NCI-H1092 (cell line): ENCODE measurements around the gene FARP1.
A peak's percentile ranks its signal among the peaks of the same experiment; 100 is the strongest.
"Not testable (repeated sequence)": the region's sequence is repeated elsewhere in the genome, so short reads cannot be mapped to it uniquely, and the experiment has no call there.

ENCODE experiments used
- DNase-seq: peaks from one replicate; lab custom pipeline; 2025; lab: John Stamatoyannopoulos, UW

Gene FARP1

DNA sequence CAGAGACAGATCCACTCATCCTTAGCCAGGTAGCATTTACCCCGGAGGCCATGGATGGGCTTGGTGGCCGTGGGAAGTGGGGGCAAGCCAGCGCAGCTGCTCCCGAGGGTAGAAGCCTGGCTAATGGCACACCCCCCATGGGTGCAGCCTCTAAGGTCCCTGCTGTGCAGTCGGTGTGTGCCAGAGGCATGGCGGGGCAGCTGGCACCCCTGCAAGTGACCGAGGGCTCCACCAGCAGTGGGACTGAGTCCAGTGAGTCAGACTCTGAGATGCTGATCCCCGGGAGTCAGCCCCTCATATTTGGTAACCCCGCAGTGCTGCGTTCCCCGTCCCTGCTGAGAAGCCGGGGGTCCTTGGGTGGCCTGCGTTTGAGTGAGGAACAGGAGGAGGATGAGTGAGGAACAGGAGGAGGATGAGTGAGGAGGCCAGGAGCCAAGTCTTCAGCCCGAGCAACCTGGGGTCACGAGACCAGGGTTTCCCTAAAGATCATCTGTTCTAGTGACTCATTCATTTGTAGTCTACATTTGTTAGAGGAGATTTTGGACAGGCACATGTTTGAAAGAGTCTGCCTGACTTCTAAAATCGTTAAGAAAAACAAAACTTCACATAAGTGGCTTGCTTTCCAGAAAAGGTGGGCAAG, 253.3 kb downstream of the FARP1 start:
- DNase-seq: peak; percentile 23

DNA sequence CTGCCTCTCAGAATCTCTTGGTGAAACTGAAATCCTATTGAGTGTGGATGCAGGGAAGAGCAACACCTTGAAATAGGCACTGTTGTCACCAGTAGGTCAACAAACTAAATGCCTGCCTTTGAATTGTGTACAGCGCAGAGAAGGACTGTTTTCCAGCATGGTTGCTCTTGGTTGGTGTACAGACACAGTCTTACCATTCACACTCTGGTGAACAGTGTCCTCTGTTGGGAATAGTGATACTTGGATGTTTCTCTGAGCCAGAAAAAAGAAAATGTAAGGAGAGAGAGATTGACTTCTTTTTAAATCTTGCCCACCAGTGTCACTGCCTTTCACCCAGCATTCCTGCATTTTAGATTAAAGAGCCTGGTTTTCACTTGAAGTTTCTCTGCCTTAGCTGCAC, 254.3 kb downstream of the FARP1 start:
- no peak for DNase-seq

DNA sequence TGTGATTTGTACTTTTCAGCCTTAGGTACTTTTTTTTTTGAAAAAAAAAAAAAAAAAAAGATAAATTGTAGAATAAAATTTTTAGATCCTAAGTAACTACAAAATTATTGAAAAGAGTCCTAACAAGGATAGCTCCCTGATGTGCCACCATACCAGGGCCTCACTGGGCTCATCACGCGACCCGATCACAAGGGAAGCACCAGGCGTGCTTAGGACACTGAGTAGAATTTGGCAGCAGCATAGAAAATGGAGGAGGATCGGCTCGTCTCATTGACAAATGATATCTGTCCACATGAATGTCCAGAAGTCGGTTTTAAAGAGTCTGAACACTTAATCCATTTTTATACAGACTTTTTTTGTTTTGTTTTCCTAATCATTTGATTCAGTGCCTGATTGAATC, 255.0 kb downstream of the FARP1 start:
- no peak for DNase-seq

DNA sequence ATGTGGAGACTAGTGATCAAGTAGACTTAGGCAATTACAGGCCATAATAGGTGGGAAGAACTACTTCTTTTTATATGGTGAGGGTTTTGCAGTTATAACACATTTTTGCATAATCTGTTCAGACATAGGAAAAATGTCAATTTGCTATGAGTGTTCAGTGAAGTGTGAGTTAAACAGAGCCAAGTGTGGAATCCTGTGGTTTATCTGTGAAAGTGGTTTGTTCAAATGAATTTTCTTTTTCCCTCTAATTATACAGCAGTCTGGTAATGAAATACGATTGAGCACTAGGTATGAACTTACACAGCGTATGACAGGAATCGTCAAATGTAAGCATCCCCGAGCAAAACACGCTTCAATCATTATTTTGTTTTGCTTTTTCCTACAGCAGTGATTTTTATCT, 255.7 kb downstream of the FARP1 start:
- no peak for DNase-seq

DNA sequence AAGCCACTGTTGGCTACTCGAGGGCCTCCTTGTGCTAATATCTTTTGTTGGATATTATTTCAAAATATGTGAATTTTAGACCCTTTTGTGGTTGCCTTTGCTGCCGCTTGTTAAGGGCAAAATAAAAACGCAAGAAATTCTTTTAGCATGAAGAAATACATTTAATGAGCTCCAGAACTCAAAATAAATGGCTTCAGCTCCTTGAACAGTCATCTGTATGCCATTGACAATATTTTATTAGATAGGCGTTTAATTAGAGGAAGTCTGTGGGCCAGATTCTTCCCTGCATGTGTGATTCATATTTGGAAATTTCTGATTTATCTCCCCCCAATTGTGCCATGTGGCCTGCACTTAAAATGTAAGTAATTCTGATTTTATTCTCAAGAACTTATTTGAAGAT, 256.9 kb downstream of the FARP1 start:
- DNase-seq: no peak

DNA sequence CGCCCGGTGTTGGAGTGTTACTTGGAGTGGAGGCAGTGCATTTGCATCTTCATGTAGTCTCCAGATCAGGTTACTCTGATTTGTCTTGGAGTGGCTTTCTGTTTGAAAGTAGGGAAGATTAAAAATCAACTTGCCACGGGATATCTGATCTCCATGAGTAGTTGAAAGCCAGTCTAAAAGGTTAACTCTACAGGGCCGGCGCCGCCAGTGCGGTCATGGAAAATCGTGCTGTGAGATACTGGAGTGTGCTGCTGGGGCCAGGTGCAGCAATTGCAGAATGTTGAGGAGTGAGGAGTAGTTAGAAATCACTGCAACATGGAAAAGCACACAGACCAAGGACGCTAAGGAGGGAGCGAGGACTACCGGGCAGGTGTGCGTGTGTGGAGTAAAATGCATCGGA, 259.0 kb downstream of the FARP1 start:
- no peak for DNase-seq

DNA sequence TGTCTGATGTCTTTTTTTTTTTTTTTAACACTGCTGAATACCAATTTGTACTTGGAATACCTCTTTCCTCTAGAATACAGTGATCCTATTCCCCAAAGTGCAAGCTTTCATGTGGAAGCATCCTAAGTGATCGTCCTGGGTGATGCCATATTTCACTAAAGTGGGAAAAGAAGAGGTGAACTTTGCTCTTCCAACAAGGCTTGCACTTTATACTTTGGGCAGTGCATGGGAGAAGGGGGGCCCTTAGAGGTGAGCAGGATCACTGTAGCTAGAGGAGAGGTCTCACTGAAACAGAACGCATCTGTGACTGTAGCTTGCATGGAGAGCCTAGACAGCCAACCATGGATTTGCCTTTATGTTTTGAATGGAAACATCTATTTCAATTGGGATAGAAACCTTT, 260.2 kb downstream of the FARP1 start:
- DNase-seq: no peak

DNA sequence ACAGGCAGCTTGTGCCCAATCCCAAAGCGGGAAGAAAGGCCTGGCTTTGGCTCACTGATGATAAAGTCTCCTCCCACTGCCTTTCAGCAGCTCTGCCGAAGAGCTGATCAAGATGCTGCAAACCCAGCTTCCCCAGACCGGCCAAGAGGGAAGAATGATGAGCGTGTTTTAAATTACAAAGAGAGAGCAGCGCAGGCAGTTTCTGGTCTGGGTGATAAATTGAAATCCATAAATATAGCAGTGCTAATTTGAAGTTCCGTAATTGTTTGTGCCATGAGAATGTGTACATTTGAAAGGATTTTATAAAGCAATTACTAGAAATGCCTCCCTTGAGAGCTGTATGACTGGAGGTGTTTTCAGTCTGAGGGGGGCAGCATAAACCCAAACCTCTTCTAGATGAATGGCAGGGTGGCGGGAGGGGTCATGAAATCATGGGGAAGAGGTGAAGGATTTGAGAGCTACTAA, 262.2 kb downstream of the FARP1 start:
- DNase-seq: no peak

DNA sequence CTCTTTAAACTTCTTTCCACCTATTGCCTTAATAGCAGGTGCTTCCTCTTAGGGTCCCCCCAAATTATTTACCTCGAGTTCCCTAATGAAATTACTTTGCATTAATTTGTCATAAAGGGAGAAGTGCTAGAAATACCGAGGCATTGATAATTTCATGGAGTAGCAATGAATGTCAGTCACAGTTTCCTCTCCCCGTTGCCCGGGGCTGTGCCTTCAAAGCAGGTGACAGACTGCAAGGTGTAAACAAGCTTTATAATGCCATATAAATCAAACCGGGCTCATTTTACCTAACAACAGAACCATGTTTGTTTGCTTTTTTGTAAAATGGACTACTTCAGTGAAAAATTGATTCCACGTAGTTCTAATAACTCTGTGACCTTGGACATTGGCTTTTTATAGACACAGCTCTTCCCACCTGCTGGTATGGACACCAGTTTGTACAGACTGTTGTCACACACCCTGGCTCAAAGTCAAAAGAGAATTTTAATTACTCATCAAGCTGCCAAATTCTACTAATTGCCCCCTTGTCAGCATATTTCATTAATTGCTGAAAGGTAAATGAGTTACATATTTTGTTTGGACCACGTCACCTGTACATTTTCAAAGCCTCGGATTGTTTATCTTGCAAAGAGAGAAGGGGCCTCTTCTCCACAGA, 262.9 kb downstream of the FARP1 start:
- peak; percentile 27 for DNase-seq

DNA sequence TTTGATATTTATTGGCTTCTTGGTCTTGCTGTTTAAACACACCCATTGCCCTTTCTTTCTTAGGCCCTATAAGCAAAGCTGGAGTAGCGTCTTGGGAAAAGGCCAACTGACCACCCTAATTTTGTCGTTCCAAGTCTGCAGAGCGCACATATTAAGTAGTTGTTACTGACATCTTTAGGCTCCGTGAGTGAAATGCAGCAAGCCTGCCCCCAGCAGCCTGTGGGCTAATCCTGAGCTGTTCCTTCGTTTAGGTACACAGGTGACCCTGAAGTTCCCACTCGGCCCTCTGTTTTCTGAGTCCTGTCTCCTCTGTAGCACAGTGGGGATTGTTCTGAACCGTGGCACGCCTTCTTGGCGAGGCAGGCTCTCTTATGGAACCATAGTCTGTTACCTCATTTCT, 263.5 kb downstream of the FARP1 start:
- no peak for DNase-seq

DNA sequence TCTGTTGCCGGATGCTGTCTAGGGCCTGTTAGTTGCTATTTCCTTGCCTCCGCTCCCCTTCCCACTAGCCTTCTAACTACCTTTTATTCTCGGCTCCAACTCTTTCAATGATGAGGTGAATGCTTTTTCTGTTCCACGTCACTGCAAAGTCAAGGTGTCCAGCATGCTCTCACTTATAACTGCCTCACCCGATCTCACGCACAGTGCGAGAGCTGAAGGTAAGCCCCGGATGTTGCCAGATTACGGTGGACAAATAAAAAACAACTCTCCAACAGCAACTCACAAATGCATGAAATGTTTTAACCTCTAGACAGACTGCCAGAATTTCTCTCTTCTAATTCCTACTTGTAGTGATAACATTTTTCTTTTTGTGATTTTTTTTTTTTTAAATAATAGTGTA, 264.1 kb downstream of the FARP1 start:
- DNase-seq: no peak

DNA sequence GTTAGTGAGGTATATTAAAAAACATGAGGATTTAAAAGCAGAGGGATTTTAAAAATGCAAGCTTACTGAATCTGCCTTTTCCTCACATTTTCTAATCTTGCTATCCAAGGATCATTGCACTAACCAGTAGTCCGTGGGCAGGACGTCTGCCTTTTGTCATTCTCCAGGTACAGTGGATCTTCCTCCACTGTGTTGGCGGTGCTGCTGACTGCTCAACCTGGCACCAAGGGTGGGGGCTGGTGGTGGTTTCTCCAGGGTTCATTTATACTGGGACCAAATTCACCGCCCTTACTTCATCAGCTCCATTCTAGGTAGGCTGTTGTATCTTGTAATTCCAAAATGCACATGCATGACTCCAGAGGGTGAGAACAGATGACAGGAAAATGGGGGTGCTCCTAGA, 264.7 kb downstream of the FARP1 start:
- no peak for DNase-seq

DNA sequence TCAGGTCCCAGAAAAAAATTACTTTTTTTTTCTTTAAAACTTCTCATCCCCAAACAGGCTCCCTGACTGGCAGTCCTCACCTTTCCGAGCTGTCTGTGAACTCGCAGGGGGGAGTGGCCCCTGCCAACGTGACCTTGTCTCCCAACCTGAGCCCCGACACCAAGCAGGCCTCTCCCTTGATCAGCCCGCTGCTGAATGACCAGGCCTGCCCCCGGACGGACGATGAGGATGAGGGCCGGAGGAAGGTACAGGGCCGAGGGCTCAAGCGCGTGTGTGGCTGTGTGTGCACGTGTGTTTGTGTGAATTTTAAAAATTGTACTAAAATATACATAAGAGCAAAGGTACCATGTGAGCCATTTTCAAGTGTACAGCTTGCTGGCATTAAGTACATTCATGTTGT, 266.4 kb downstream of the FARP1 start:
- DNase-seq: no peak

DNA sequence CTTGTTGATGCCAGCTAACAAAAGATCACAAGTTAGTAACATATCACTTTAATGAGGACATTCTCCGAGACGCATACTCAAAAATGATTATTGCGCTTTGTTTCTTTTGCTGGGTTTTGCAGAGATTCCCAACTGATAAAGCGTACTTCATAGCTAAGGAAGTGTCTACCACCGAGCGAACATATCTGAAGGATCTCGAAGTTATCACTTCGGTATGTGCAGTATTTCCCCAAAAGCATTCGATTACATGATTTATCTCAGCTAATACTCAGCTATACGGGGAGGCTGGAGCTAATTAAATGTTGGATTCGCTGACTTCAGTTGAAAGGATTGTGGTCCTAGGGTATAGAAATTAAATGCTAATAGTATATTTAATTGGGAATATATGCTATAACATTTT, 267.7 kb downstream of the FARP1 start:
- no peak for DNase-seq

DNA sequence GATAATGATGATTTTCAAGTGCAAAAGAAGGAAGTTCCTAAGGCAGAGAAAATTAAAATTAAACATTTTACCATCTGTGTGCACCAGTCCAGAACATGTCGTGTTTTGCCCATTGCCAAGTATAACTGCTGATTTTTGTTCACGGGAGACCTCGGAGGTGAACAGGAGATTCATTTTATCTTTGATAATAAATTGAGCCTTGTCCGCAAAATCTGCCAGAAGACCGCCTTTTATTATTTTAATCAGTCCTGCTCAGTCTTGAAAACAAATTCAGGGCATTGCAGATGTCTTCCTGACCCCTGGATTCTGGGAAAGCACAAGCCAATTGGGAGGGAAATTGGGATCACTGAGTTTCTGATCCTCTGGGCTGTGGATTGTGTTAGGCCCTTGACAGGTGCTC, 268.1 kb downstream of the FARP1 start:
- DNase-seq: no peak

DNA sequence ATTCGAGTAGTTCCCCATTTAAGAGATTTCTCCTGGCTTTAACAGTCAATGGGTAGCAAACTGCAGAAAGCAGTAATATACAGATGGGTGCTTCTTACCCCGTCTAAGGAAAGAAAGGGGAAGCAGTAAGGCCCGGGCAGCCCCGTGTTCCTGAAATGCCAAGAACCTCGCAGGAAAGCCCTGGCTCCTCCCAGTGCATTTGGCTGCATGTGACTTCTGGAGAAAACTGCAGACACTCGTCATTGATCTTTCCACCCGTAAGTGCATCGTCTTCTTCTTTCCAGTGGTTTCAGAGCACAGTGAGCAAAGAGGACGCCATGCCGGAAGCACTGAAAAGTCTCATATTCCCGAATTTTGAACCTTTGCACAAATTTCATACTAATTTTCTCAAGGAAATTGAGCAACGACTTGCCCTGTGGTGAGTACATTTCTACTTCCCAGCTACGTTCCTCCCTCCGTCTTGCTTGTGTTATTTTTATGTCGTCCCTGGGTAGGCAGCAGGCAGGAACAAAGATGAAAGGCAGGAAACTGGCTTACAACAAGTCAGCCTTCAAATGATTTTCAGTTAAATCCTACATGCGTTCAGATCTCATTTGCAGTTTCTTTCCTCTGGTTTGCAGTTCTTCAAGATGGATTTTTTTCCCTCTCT, 268.8 kb downstream of the FARP1 start:
- no peak for DNase-seq

DNA sequence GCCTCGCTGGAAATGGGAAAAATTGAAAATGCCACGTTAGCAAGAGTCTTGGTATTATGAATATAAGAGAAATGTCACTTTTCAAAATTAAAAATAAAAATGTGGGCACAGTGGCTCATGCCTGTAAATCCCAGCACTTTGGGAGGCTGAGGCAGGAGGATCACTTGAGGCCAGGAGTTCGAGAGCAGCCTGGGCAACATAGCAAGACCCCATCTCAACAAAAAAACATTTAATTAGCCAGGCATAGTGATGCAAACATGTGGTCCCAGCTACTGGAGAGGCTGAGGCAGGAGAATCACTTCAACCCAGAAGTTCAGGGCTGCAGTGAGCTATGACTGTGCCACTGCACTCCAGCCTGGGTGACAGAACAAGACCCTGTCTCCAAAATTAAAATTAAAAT, 270.4 kb downstream of the FARP1 start:
- not testable (repeated sequence) for DNase-seq

DNA sequence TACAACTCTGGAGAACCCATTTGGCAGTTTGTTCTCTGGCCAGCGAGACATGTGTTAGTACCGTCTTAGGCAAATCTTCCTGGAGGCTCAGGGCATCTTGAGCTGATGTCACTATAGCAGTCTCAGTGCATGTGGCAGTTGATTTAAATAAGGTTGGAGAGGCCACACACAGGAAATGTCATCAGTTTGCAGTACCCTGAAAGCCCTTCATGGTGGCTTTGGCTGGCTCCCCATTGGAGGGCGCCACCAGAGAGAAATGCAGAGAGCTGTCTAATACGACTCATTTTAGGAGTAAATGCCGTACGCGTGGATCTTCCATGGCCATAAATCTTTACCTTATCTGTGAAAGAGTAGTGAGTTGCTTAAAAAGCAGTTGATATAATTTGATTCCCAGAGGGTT, 270.9 kb downstream of the FARP1 start:
- no peak for DNase-seq

DNA sequence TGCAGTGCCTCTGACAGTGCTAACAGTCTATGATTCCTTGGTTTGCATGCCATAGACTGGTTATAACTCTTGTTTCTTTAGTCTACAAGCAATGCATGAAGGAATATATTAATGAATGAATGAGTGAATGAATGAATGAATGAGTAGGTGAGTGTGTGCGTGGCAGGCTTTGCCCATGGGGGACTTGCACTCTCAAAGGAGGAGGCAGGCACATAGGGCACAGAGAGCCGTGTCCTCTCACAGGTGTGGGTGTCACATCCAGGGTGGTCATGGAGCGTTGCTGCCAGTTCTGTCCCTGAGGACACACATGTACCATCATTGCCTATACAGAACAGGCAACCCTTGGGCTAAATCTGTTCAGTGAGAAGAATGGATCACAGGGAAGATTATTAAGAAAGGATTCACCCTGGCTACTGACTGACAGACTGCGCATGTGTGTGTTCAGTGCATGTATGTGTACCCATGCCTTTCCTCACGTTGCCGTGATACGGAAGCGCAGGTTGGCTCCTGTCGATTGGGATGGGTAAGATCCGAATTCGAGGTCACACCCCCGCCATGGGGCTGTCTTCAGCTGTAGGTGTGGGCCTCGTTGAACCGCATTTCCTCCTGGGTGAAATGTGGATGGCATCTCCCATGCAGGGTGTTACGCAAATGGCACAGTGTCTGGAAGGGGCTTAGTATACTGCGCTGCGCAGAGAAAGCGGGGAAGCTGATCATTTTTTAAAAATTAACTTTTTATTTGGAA, 272.6 kb downstream of the FARP1 start:
- DNase-seq: no peak

DNA sequence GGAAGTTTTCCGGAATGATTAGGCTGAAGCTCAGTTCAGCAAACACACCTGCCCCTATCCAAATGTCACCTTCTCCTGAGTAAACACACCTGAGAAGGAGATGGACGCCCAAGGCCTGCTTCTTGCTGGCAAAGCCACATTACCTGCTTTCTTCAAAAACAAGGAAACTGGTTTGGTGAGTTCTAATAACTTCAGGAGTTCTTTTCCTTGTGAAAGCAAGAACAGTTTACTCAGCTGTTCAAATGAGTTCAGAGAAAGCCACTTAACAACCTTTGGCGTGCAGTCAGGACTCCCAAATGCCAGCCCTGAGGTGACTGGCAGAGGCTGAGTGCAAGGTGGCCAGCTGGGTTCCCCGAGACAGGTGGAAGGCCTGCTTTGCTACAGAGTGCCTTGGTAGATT, 273.5 kb downstream of the FARP1 start:
- DNase-seq: peak; percentile 59

DNA sequence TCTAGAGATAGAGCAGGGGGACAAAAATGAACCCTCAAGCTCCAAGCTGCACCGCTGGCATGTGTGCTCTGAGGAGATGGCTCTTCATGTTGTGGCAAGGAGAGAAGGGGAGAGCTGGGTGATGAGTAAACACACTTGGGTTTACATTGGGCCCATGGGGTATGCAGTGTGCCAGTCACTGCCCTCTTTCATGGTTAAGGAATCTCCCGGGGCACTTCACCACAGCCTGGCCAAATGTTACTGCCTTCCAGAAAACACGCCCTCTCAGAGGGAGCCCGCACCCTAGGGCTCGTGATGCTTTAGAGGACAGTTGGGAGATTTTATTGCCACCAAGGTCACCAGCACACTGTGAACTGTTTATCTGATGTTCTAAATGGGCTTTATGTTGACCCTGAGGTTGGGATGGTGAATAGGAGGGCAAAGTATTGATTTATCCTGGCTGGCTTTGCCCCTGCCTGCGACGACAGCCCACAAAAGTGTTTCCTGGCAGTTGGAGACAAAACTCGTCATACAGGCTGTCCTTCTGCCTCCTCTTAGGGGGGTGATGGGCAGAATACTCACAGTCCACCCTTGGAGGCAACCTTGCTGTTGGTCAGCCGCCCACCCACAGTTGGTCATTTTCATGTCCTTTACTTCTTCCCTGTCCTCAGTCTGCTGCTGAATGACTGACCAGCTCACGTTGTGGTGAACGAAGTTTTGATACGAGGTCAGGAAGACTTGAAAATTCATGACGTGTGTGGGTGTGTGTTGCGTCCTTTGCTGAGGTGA, 277.1 kb downstream of the FARP1 start:
- DNase-seq: no peak

DNA sequence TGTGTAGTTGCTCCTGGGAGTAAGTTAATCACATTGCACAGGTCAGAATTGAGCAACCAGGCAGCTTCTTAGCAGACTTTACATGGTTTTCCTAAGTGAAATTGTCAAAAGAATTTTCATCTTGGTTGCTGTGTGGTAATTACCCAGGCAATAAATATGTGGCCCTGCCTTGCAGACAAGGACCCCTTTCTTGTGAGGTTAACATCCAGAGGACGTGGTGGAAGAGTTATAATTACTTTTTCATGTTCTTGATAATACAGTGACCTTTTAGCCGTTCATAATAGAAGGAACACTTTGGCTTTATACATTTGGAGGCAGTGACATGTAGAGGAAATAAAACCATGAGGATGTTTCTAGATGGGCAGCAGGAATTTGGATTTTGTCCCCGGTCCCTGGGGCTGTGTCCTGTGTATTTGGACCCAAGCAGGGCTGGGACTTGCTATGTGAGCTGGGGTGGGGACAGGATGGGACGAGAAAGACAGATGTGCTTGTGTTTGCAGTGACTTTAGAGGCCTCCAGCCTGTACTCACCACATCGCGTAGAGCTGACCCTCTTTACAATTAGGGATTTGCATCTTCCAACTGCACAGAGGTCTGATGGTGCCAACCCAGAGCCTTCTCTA, 277.8 kb downstream of the FARP1 start:
- no peak for DNase-seq
